Uterus (tissue), 2 donors: Measurements from ENCODE around the gene ARHGEF25.

Experiments
- POLR2A ChIP-seq, 2 donors: fragments of 450-650 bp; IDR thresholded peaks; one replicate each; pipeline ENCODE4 v1.6.1; 2016; ENCODE audit warnings: antibody characterized with exemption in 2 of 2, mild to moderate bottlenecking in 1 of 2, moderate library complexity in 1 of 2
- TF ChIP-seq, protein P1 (sequence below), 4 experiments: fragments of 200-600 bp in 2 of 4; fragments of 450-650 bp in 2 of 4; sonication (generic) in 2 of 4; IDR thresholded peaks; one replicate each; pipeline ENCODE4 v1.5.1; 2016 to 2019; ENCODE audit warnings: antibody characterized with exemption in 4 of 4, mild to moderate bottlenecking in 2 of 4, moderate library complexity in 1 of 4

DNA sequence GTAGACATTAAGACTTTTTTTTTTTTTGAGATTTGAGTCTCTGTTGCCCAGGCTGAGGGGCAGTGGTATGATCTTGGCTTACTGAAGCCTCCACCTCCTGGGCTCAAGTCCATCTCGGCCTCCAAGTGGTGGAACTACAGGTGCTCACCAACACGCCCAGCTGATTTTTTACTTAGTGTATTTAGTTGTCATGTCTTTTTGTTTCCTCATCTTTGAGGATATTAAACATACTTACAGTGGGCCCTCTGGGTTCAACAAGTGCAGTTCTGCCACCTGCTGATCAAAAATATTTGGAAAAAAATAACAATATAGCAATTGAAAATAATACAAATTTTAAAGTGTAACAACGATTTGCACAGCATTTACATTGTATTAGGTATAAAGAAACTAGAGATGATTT lies 26.1 kb downstream of the ARHGEF25 start:
- TF ChIP-seq, protein P1, sequence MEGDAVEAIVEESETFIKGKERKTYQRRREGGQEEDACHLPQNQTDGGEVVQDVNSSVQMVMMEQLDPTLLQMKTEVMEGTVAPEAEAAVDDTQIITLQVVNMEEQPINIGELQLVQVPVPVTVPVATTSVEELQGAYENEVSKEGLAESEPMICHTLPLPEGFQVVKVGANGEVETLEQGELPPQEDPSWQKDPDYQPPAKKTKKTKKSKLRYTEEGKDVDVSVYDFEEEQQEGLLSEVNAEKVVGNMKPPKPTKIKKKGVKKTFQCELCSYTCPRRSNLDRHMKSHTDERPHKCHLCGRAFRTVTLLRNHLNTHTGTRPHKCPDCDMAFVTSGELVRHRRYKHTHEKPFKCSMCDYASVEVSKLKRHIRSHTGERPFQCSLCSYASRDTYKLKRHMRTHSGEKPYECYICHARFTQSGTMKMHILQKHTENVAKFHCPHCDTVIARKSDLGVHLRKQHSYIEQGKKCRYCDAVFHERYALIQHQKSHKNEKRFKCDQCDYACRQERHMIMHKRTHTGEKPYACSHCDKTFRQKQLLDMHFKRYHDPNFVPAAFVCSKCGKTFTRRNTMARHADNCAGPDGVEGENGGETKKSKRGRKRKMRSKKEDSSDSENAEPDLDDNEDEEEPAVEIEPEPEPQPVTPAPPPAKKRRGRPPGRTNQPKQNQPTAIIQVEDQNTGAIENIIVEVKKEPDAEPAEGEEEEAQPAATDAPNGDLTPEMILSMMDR (IDR thresholded peaks at IDR 0.05): no peak
- TF ChIP-seq POLR2A (IDR thresholded peaks at IDR 0.05): no peak
